LNCaP clone FGC (cell line): ENCODE results near the gene CDS2.
"Not testable (repeated sequence)": the region's sequence is repeated elsewhere in the genome, so short reads cannot be mapped to it uniquely, and the experiment has no call there.

ENCODE experiments used
- DNase-seq: peaks from one replicate; pipeline ENCODE4 v3.0.0-alpha.2; 2011; ENCODE audit warnings: low read depth
- H3K4me3 ChIP-seq: 2 replicates; pipeline ENCODE4 v1.5.1; 2011; ENCODE audit warnings: mild to moderate bottlenecking, low read depth, low read length, control low read depth
- TF ChIP-seq, protein P1 (sequence below): IDR thresholded peaks from 2 replicates; pipeline ENCODE4 v1.5.1; 2012; ENCODE audit warnings: mild to moderate bottlenecking; ENCODE audit not compliant: control insufficient read depth, insufficient read depth; ENCODE audit errors: extremely low read depth

The CDS2 gene

DNA sequence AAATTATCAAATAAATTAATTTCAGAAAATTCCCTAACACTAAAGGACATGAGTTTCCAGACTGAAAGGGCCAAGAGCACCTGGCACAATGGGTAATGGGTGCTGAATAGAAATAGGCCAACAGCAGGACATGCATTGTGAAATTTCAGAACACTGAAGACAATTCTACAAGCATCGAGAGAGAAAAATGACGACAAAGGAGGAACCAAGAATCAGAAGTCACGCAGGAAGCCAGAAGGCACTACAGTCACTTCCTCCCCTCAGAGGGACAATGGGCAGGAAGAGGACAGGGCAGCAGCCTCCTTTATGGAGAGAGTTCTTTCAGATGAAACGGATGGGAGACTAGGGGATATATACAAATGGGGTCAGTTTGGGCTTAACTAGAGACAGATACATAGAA is 36.6 kb upstream of the CDS2 start:
- no peak for DNase-seq
- TF ChIP-seq, protein P1, sequence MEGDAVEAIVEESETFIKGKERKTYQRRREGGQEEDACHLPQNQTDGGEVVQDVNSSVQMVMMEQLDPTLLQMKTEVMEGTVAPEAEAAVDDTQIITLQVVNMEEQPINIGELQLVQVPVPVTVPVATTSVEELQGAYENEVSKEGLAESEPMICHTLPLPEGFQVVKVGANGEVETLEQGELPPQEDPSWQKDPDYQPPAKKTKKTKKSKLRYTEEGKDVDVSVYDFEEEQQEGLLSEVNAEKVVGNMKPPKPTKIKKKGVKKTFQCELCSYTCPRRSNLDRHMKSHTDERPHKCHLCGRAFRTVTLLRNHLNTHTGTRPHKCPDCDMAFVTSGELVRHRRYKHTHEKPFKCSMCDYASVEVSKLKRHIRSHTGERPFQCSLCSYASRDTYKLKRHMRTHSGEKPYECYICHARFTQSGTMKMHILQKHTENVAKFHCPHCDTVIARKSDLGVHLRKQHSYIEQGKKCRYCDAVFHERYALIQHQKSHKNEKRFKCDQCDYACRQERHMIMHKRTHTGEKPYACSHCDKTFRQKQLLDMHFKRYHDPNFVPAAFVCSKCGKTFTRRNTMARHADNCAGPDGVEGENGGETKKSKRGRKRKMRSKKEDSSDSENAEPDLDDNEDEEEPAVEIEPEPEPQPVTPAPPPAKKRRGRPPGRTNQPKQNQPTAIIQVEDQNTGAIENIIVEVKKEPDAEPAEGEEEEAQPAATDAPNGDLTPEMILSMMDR, result no peak
- no peak overlapping the region for H3K4me3 ChIP-seq

DNA sequence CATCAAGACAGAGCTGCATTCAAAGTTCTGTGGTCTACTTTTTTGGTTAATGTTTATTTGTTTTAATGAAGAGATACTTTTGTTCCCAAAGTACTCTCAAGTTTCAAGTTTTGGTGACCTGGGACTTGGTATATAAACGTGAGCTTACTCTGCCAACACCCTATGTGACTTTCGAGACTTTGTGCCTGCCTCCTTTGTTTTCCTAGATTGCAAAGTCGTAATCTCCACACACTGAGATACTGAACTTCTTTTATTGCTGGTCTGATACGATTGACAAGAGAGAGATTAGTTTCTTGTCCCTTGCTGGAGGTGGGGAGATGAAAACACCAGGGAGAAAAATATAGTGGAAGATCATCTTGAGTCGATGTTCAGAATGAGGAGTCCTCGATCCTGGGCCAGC is 34.9 kb upstream of the CDS2 start:
- TF ChIP-seq, protein P1, result no peak
- DNase-seq, result no peak

DNA sequence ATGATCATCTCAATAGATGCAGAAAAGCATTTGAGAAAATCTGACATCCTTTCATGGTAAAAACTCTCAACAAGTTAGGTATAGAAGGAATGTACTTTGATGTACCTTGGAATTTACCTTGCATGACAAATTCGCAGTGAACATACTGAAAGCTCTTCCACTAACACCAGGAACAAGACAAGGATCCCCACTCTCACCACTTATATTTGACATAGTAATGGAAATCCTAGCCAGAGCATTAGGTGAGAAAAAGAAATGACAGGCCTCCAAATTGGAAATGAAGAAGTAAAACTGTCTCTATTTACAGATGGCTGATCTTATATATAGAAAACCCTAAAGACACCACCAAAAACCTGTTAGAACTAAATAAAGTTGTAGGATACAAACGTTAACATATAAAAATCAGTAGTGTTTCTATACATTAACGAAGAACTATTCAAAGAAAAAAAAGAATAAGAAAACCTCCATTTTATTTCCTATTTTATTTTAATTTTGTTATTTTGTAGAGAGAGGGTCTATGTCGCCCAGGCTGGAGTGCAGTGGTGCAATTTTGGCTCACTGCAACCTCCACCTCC is 34.0 kb upstream of the CDS2 start:
- no peak overlapping the region for H3K4me3 ChIP-seq
- no peak for DNase-seq
- TF ChIP-seq, protein P1, result no peak

More for the DNA sequence above, 34.9 kb upstream of the CDS2 start:
- no peak overlapping the region for H3K4me3 ChIP-seq

DNA sequence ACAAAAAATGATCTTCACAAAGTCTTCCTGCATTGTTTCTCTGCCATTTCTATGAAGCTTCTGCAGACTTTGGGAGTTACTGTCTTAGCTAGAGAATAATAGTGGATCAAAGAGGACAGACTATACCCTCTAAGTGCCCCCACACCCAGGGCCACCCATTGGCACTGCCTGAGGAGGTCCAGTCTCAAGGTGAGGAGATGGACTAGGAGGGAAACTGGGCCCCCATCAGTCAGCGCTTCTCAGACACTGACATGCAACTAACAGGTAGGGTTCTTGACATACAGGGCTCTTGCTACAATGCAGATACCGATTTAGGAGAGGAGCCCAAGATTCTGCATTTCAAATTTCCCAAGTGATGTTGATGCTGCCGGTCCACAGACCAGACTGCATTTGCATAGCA is 31.4 kb upstream of the CDS2 start:
- no peak for DNase-seq
- TF ChIP-seq, protein P1, result no peak
- H3K4me3 ChIP-seq, result no peak overlapping the region

DNA sequence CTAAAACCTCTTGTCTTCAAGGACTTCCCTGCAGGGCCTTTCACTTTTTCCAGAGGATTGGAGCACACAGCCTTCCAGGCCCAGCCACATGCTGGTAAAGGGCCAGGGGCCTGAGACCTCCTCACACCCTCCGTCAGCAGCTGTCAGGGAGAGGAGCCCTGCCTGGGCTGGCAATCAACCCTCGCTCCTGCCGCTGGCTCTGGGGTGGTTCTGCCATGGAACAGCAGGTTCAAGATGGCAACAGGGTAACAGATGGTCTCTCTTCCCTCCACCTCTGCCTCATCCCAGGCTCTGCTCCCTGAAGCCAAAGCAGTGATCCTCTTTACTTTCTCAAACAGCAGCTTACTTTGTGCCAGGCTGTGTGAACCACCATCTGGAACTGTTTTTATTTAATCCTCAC is 30.9 kb upstream of the CDS2 start:
- H3K4me3 ChIP-seq, result no peak overlapping the region
- no peak for DNase-seq
- TF ChIP-seq, protein P1, result no peak

DNA sequence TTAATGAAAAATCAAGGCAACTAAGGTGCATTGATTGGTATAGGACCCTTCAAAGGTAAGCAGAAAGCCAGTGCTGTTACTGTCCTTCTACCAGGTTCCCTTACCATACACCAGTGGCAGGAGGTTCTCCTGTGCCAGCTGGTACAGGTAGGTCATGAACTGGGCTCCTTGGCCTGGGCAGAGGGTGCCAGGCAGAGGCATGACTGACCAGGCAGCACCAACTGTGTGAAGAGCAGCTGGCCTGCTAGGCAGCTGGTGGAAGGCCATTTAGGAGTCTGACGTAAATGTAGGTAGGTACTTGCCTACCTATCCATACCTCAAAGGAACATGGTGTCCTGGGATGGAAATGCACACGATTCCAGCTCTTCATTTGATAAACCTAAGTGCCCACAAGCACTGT is 30.3 kb upstream of the CDS2 start:
- TF ChIP-seq, protein P1, result no peak
- no peak overlapping the region for H3K4me3 ChIP-seq
- no peak for DNase-seq

DNA sequence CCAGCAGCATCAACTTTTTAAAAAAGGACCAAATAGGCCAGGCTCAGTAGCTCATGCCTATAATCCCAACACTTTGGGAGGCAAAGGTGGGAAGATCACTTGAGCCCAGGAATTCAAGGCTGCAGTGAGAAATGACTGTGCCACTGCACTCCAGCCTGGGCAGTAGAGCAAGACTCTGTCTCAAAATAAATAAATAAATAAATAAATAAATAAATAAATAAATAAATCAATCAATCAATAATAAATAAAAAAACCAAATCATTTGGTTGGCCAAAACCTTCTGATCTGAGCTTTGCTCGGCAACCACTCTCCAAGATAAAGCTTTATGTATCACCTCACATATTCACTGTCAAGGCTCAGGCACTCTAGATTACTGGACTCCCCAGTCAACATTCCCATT is 27.8 kb upstream of the CDS2 start:
- not testable (repeated sequence) for H3K4me3 ChIP-seq, DNase-seq

DNA sequence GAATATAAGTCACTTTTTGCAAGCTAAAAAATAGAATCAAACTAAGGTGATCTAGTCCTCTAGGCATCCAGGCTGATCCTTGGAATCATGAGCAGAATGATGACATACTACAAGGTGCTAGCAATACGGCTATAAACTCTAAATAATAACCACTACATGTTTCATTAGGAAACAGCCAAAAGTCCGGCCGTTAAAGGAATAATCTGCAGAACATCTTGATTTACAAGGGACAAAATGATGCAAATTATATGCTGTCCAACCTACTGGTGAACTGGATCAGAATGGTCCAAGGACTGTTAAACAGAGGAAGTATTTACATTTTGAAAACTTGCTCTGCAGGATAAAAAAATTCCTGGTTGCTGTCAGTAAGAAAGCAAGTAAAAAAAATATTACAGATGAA is 26.9 kb upstream of the CDS2 start:
- DNase-seq, result peak; percentile 79
- H3K4me3 ChIP-seq, result not testable (repeated sequence)
